GM21529 (cell line): ENCODE measurements around the gene MRPL21.

Experiments
- ATAC-seq: cut with Tn5 transposase; IDR thresholded peaks from one replicate; pipeline ENCODE4 v1.9.1; 2021; ENCODE audit not compliant: unreplicated experiment

Gene MRPL21

DNA sequence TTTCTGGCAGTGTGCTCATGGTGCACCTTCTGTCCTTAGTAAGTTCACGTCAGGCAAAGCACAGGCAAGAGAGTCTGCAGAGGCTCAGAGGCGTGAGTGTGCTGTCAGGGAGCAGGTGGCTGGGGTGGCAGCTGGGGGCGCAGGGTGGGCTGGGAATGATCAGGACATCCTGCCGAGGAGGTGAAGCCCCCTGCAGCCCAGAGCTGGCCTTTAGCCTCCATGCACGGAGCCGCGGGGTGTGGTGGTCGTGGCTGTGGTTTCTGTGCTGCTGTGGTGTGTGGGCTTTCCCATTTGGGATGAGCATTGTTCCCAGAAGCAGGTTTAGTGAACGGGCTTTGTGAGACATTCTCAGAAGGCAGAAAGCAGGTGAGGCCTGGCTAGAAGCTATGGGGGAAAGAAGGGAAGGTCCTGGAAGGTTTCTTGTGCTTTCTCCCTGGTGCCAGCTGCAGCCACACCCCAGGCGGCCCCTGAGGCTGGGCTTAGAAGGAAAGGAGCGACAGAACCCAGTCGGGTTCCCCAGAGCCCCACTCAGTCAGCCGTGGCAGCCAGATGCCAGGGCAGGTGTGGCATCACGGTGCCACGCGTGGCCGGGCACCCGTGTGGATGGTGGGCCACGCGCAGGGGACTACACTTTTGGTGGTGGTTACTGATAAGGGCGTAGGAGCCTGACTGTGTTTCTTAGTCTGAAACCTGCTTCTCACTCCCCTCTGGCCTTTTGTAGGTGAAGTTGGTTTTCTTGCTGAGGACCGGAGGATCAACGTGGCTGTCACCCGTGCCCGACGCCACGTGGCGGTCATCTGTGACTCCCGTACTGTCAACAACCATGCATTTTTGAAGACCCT is 32.1 kb upstream of the MRPL21 start:
- ATAC-seq, result no peak

DNA sequence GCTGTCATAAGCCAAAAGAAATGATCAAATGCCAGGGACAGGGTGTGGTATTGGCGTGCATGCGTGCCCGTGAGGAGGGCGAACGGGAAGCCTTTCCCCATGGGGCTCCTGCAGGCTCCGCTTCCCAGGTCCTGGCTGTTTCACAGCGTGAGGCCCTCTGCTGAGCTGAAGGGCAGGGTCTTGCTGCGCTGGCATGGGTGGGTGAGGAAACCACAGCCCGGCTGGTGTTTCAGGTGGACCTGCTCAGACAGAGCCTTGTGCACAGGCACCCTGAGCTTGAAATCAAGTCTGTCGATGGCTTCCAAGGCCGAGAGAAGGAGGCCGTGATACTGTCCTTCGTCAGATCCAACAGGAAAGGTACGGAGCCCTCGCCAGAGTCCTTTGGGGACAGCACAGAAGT is 31.4 kb upstream of the MRPL21 start:
- no peak for ATAC-seq

DNA sequence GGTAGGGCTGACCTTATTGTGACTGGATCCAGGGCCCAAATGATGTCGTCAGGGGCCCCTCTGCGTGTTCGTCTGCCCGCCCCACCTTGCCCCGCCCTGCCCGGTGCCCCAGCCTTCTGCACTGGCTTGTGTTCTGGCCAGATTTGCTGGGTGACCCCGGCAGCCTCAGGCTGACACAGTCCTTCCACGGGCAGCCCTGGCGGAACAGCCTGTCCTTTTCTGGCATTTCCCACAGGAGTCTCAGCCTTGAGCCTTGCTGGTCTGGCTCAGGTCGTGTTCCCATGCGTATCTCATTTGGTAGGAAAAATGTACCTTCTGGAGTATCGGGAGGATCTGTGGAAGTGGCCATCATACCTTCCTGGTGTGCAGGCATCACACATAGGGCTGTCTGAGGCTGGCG is 31.0 kb upstream of the MRPL21 start:
- ATAC-seq, result no peak

DNA sequence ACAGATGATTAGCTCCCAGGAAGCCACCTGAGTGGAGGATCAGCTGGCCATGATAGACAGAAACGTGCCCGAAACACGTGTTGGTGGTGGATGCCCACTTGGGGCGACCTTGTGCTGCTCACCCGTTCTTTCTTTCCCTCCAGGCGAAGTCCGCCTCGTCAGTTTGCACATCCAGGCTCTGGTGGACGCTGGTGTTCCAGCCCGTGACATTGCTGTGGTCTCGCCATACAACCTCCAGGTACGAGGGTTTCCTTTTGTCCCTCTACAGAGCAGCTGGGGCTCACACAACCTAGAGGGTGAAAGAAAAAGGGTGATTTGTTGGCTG is 30.7 kb upstream of the MRPL21 start:
- no peak for ATAC-seq

DNA sequence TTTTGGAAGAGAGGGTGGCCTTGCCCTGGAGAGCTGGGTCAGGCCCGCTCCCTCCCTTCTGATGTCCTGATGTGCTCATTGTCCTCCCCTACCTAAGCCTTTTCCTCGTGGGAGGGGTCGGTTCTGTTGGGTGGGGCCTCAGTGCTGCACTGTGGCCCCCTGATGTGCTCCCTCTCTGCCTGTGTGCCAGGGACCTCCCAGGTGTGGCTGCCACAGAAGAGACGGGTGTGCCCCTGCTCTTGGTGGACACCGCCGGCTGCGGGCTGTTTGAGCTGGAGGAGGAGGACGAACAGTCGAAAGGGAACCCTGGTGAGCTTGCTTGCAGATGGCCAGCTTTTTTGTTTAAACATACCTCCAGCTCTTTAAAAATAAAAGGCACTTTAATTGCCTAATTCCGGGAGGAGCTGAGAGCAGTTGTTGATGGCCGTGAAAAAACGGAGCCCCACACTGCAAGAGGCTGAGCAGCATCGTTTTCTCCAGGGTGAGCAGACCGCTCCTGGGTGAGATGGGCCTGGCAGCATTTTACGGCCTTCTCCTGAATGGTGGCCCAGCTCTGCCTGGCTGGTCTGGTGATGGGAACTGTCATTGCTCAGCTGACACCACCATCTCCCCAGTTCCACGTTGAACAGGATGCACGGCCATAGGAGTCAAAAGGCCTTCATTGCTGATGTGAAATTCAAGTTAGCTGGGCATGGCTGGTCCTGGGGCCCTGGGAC is 30.1 kb upstream of the MRPL21 start:
- no peak for ATAC-seq

DNA sequence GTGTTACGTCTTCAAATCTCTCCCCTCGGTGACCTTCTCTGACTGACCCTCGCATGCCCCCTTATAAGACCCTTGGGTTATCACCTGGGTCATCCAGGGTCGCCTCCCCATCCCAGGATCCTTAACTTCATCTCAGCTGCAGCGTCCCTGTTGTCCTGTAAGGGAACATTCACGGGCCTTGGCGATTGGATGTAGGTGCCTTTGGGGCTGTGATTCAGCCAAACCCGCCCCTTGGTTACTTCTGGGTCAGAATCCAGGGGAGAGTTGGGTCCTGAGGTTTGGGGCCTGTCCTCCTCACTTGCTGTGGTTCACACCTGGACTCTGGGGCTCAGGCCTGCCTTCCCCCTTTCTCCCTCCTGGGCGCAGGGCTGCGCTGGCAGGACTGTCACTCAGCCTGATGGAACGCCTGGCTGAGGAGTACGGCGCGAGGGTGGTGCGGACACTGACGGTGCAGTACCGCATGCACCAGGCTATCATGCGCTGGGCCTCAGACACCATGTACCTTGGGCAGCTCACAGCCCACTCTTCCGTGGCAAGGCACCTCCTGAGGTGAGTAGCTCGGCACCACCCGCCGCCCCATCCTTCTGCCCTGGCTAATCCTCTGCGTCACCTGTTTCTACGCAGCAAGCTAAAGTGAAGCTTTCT is 29.4 kb upstream of the MRPL21 start:
- no peak for ATAC-seq

DNA sequence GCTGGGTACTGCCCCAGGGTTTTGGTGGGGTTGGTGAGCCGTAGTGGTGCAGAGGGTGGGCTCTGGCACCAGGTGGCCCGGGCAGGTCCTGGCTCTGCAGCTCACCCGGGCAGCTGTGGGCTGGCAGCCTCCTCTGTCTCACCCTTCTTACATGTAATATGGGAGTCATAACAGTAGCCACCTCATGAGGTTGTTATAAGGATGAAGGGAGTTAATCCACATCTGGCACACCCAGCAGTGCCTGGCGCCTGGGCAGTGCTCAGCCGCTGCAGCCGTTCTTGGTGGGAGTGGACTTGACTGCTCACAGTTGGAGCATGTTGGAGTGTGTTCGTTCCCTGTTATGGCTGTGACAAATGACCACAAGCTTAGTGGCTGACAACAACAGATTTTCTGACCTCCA is 28.7 kb upstream of the MRPL21 start:
- no peak for ATAC-seq

DNA sequence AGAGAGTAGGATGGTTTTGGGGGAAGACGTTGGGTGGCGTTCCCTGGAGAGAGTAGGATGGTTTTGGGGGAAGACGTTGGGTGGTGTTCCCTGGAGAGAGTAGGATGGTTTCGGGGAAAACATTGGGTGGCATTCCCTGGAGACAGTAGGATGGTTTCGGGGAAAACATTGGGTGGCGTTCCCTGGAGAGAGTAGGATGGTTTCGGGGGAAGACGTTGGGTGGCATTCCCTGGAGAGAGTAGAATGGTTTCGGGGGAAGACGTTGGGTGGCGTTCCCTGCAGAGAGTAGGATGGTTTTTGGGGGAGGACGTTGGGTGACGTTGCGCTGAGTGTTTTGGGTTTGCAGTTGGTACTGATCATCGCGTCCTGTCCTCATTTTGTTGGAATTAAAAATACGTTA is 28.3 kb upstream of the MRPL21 start:
- ATAC-seq, result no peak

DNA sequence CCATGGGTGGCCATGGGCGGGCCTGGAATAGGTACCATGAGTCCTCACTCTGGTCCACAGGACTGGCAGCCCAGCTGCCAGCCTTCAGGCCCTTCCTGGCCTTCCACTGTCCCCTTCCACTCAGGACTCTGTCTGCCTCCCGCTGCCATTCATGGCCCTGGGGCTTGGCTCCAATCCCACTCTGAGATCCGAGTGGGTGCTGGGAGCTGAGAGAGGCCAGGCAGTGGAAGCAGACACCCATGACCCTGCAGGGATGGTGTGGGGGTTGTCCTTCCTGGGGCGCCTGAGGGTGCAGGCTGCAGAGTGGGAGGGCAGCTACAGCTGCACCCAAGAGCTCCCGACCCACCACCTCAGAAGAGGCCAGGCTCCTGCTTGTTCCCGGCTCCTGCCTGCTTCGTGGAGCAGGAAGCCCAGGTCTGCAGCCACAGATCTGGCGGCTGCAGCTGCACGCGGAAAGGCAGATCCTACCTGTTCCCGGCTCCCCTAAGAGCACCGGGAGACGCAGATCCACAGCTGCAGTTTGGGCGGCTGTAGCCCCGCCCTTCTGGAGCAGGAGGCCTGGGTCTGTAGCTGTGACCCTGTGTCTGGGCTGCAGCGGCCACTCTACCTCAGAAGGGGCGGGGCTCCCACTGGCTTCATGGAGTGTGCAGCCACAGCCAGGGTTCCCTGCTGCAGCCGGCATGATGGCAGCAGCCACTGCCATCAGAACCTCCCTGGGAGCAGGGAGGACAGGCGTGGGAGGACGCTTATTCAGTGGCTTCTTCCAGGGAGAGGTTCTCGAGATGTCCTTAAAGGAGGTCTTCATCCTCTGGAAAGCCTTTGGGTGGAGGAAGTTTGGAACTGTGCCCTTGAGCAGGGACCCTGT is 27.6 kb upstream of the MRPL21 start:
- no peak for ATAC-seq

DNA sequence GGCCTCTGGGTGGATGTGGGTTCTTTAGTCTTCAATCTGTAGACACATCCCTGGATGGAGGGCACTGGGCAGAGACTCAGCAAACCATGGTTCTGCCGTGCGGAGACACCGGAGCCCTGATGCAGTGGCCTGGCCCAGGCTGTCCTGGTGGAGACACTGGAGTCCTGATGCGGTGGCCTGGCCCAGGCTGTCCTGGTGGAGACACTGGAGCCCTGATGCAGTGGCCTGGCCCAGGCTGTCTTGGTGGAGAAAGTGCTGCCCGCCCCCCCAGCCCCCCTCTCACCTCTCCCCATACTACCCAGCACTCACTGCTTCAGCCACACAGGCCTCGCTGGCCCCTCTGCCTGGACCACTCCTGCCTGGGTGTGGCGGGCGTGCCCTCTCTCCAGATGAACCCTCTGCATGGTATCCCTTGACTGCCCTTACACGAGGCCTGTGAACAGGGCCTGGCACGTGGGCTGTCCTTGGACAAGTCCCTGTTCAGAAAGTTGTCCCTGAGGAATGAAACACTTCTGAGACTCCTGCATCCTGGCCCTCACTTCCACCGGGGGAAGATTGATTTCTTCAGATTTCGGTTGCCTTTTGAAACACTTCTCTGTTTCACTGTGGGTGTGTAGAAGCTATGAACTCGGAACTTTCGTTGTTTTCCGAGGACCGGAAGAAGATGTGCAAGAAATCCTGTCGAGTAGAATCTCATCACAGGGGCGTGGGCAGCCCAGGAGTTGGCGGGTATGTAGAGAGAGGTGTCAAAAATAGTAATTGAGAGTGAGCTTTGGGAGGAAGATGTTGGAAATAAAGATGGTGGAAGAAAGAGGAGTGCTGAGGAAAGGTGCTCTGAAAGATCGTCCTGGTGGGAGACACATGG is 26.3 kb upstream of the MRPL21 start:
- no peak for ATAC-seq

DNA sequence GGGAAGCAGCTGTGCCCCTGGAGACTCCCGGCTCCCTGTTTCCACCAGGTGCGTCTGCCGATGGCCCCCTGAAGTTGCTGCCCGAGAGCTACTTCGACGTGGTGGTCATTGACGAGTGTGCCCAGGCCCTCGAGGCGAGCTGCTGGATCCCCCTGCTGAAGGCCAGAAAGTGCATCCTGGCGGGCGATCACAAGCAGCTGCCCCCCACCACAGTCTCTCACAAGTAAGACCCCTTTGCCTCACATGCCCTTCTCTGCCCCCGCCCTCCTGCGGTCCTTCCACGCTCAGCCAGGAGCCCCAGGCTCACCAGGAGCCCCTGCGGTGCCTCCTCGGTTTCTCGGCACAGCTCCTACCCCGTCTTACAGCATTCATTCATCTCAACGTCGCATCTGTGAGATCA is 25.5 kb upstream of the MRPL21 start:
- ATAC-seq, result no peak

DNA sequence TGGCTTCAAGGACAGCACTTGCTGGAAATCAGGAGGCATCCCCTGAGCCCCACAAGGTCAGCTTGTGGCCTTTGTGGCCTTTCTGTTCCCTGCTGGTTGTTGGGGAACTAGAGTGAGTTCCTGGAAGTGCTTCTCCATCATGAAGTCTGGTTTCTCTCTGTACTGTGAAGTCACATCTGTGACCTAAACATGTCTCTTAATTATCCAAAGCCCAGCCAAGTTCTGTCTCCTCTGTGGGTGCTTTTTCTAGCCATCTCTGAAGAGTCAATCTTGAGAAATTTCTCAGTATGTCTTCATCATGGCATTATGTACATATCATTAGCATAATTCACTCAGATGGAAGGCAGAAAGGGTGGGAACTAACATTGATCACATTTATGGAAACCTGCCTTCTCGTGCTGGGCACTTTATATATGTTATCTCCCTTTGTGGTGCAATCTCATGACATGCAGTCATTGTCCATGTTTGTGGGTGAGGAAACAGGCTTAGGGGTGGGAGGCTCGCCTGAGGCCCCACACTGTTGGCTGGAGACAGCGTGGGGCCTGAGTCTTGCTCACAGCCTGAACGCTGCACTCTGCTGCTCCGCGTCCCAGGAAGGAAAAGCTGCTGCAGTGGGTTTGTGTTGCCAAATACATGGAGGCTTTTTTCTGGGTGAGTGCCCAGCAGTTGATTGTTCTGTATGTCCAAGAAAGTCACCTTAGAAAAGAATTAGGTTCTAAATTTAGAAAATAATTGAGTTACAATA is 24.7 kb upstream of the MRPL21 start:
- ATAC-seq, result no peak

DNA sequence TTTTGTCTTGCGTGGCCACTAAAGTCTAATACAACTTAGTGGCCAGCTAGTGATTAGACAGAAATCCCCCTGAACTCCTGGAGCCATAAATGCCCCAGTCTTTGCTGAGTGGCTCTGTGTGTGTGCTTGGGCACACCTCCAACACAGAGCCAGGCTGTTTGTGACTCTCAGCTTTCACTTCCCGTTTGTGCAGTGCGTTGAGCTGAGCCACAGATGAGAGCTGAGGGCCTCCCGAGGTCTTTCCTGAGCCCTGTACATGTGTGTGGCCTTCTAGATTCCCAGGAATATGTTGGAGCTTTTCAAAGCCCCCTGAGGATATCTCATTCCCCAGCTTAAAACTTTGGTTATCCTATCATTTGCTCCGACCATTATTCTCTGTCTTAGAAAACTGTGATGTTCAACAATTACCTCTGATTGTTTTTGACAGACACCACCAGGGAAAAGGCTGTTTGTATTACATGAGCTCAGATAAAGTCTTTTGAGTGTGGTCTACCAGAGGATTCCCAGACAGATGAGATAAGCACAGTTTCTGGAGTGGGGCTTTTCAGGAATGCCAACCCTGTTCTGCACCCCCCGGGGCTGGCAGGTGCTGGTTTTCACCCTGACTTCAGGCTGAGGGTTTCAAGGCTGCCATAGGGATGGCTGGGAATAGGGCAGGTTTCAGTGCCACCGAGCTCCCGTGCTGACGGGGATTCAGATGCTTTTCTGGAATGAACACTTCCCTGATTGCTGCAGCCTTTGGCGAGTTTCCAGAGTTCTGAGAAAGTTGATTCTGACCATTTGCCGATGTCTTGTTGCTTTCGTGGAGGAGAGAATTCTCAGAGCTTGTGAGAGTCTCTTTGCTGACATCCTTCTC is 23.9 kb upstream of the MRPL21 start:
- ATAC-seq, result no peak

DNA sequence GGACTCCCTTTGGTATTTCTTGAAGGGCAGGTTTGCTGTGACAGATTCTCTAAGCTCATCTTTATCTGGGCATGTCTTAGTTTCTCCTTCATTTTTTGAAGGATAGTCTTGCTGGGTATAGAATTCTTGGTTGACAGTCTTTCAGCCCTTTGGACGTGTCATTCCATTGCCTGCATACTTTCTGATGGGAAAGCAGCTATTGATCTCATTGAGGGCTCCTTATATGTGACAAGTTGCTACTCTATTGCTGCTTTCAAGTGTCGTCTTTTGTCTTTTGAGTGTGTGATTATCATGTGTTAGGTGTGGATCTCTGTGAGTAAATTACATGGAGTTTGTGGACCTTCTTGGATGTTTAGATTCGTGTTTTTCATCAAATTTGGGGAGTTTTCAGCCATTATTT is 22.0 kb upstream of the MRPL21 start:
- ATAC-seq, result no peak

DNA sequence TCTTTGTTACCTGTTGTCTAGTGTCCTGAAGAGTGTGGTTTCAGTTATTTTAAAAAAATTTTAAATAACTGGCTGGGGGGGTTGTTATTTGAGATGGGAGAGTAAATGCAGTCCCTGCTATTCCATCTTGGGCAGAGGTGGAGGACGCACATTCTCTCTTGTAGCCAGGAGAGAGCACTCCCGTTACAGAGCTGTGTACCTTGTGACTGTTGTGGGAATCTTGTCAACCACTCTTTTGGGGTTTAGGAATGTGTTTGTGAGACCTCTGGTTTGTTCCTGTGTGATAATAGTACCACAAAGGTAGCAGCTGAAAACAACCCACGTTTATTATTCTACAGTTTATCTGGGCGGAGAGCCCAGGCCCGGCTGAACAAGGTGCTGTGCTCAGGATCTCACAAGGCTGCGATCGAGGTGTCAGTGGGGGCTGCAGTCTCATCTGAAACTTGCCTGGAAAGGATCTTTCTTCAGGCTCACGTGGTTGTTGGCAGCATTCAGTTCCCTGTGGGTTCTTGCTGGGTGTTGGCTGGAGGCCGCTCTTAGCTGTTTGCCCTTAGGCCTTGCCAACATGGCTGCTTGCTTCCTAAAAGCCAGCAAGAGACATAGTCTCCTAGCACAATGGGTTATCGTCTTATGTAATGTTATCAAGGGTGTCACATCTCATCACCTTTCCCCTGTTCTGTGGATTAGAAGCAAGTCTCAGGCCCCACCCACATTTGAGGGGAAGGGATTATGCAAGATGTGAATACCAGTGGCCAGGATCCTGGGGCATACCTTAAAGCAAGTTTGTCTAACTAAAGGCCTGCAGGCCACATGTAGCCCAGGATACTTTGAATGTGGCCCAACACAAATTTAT is 20.7 kb upstream of the MRPL21 start:
- no peak for ATAC-seq

DNA sequence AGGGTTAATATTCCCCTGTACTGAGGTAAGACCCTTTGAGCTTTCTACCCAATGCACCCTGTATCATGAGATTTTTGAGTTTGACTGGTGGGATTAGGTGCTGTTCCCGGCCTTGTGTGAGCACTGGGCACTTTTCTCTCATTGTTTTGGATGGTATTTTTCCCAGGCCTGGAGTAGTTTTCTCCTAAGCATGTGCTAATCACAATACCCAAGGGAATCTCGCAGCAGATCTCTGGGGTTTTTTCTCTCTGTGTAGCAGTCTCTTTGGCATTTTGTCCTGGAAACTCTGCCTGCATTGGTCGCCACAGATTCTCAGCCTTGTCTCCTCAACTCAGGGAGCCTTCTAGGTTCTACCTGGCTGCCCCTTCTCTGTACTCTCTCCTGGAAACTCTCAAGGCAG is 20.0 kb upstream of the MRPL21 start:
- ATAC-seq, result no peak

DNA sequence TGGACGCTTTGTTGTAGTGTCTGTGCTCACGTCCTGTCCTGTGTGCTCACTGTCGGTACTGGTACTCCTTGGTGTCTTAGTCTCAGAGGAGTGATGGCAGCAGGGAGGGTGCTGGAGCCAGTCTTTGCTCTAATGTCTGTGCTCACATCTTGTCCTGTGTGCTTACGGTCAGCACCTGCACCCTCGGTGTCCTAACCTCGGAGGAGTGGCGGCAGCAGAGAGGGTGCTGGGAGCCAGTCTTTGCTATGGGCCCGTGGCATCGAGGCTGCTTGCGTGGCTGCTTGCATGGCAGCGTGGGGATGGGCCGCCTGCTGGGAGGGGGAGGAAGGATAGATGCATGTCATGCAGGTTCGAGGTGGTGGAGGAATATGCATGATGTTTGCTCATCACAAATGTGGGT is 12.8 kb upstream of the MRPL21 start:
- no peak for ATAC-seq

DNA sequence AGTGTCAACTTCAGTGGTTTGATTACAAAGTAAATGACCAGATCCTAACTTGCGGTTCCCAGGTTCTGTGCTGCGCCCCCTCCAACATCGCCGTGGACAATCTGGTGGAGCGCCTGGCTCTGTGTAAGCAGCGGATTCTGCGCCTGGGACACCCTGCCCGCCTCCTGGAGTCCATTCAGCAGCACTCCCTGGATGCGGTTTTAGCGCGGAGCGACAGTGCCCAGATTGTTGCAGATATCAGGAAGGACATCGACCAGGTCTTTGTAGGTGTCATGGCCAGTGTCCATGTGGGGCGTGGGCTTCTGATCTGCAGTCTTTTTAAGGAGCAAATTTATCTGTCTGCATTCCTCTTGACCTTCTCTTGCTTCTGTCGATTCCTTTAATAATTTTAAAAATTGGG is 11.1 kb upstream of the MRPL21 start:
- no peak for ATAC-seq
